Measurements from ENCODE around the gene LAMC3. TPM values are rescaled to one million over a fixed set of nuclear protein-coding genes. Genes with fewer than 3 reads are reported as not detected.

Gene LAMC3
- total RNA-seq, 1 experiment from 2014 or later, result not detected

DNA sequence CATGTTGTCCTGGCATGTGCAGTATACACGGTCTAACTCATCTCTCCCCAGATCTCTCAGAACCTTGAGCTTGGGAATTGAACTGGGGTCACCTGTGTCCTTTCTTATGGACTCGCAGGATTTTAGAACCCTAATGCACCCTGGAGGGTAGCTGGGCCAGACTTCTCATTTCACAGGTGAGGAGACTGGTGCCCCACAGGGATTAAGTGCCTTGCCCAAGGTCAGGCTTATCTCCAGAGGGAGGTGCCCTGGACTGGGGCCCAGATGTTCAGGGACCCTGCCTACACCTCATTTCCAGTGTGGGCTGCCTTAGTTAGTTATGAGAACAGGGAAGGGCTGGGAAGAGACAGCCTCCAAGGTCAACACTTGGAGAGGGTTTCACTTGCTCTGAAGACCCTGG lies 112.4 kb downstream of the LAMC3 start:
- Mint-ChIP-seq H3K9me3 (ENCODE audit: unreplicated experiment) (no peaks in the 10 kb centered on the region), H3K4me1 (ENCODE audit: insufficient read depth, unreplicated experiment) (no peaks in the 10 kb centered on the region)
- CTCF ChIA-PET, result no interaction called here

DNA sequence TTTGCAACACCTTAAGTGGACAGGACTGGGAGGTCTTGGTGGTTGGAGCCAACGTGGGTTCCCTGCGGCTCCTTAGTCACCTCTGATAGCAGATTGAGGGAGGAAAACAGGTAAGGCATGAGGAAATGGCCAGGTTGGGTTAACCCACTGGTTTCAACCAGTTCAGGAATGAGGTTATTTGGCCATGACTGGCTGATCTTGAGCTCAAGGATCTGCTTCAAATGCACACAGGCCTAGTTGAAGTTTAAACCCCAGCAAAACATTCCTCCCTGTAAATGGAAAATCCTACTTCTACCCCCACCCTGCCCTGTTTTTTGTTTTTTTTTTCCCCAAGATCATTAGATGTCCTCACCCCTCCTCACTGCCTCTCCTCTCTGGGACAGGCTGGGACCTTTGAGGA lies 113.2 kb downstream of the LAMC3 start:
- H3K9me3 Mint-ChIP-seq (ENCODE audit: unreplicated experiment), result no peaks in the 10 kb centered on the region
- TF ChIP-seq, protein P1, sequence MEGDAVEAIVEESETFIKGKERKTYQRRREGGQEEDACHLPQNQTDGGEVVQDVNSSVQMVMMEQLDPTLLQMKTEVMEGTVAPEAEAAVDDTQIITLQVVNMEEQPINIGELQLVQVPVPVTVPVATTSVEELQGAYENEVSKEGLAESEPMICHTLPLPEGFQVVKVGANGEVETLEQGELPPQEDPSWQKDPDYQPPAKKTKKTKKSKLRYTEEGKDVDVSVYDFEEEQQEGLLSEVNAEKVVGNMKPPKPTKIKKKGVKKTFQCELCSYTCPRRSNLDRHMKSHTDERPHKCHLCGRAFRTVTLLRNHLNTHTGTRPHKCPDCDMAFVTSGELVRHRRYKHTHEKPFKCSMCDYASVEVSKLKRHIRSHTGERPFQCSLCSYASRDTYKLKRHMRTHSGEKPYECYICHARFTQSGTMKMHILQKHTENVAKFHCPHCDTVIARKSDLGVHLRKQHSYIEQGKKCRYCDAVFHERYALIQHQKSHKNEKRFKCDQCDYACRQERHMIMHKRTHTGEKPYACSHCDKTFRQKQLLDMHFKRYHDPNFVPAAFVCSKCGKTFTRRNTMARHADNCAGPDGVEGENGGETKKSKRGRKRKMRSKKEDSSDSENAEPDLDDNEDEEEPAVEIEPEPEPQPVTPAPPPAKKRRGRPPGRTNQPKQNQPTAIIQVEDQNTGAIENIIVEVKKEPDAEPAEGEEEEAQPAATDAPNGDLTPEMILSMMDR (IDR thresholded peaks at IDR 0.05; ENCODE audit: unreplicated experiment), result no peak

More for the DNA sequence above, 112.4 kb downstream of the LAMC3 start:
- POLR2A ChIA-PET, result interaction anchor here (0.6 kb wide), 1 partner anchor 480 kb away, joined by 3 read pairs; no protein-coding TSS in a partner anchor
- DNase-seq (ENCODE audit: unreplicated experiment), result no peak
- no TSS peak for BruUV-seq (replicated peaks)
- H3K27me3 Mint-ChIP-seq (ENCODE audit: insufficient read depth, unreplicated experiment), result no peaks in the 10 kb centered on the region
- no peak overlapping the region for H3K27ac Mint-ChIP-seq (ENCODE audit: low read depth, unreplicated experiment)
- TF ChIP-seq, protein P1 (IDR thresholded peaks at IDR 0.05; ENCODE audit: unreplicated experiment), result no peak
- peaks cover 12% of the 10 kb centered on the region for H3K36me3 Mint-ChIP-seq (ENCODE audit: insufficient read depth, unreplicated experiment)
- no peak overlapping the region for H3K4me3 Mint-ChIP-seq (ENCODE audit: unreplicated experiment)
- intact Hi-C loops (cut with micrococcal nuclease), result no loop called here

DNA sequence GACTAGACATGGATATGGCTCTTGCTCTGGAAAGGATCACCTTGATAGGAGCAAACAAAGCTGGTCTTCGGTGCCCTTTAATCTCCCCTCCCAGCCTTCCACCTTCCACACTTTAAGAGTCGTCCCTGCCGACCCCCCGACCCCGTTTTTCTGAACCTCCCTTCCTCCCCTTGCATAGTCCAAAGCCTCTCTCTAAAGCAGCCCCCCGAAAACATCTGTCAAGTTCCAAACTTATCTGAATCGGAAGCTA lies 116.0 kb downstream of the LAMC3 start:
- H3K27me3 Mint-ChIP-seq (ENCODE audit: insufficient read depth, unreplicated experiment), result no peaks in the 10 kb centered on the region
- TF ChIP-seq, protein P1 (IDR thresholded peaks at IDR 0.05; ENCODE audit: unreplicated experiment), result no peak
- CTCF ChIA-PET, result interaction anchor here (0.6 to 1.3 kb wide), 4 partner anchors 13 to 176 kb away, joined by 3 to 9 read pairs (median 4); no protein-coding TSS in a partner anchor
- peak overlapping the region; percentile 97 for H3K27ac Mint-ChIP-seq (ENCODE audit: low read depth, unreplicated experiment)
- POLR2A ChIA-PET, result interaction anchor here (0.6 to 2.8 kb wide), 33 partner anchors 9 to 1933 kb away, joined by 3 to 20 read pairs (median 4); partner anchors contain the start of gene AIF1L
- H3K9me3 Mint-ChIP-seq (ENCODE audit: unreplicated experiment), result no peaks in the 10 kb centered on the region
- DNase-seq (ENCODE audit: unreplicated experiment), result no peak
- peaks cover 37% of the 10 kb centered on the region for H3K36me3 Mint-ChIP-seq (ENCODE audit: insufficient read depth, unreplicated experiment)
- intact Hi-C loops (cut with micrococcal nuclease), result no loop called here
- H3K4me3 Mint-ChIP-seq (ENCODE audit: unreplicated experiment), result peak overlapping the region; percentile 96
- BruUV-seq (replicated peaks), result TSS peak; percentile 98
- no peaks in the 10 kb centered on the region for H3K4me1 Mint-ChIP-seq (ENCODE audit: insufficient read depth, unreplicated experiment)

More for the DNA sequence above, 113.2 kb downstream of the LAMC3 start:
- no peak overlapping the region for H3K4me3 Mint-ChIP-seq (ENCODE audit: unreplicated experiment)
- ChIA-PET POLR2A (interaction anchor here (0.6 kb wide), 1 partner anchor 555 kb away, joined by 3 read pairs; no protein-coding TSS in a partner anchor), CTCF (interaction anchor here (0.6 kb wide), 1 partner anchor 25 kb away, joined by 3 read pairs; no protein-coding TSS in a partner anchor)
- H3K27ac Mint-ChIP-seq (ENCODE audit: low read depth, unreplicated experiment), result no peak overlapping the region
- DNase-seq (ENCODE audit: unreplicated experiment), result no peak
- no peaks in the 10 kb centered on the region for H3K4me1 Mint-ChIP-seq (ENCODE audit: insufficient read depth, unreplicated experiment)
- intact Hi-C loops (cut with micrococcal nuclease), result no loop called here
- no TSS peak for BruUV-seq (replicated peaks)
- H3K27me3 Mint-ChIP-seq (ENCODE audit: insufficient read depth, unreplicated experiment), result no peaks in the 10 kb centered on the region
- peaks cover 12% of the 10 kb centered on the region for H3K36me3 Mint-ChIP-seq (ENCODE audit: insufficient read depth, unreplicated experiment)

DNA sequence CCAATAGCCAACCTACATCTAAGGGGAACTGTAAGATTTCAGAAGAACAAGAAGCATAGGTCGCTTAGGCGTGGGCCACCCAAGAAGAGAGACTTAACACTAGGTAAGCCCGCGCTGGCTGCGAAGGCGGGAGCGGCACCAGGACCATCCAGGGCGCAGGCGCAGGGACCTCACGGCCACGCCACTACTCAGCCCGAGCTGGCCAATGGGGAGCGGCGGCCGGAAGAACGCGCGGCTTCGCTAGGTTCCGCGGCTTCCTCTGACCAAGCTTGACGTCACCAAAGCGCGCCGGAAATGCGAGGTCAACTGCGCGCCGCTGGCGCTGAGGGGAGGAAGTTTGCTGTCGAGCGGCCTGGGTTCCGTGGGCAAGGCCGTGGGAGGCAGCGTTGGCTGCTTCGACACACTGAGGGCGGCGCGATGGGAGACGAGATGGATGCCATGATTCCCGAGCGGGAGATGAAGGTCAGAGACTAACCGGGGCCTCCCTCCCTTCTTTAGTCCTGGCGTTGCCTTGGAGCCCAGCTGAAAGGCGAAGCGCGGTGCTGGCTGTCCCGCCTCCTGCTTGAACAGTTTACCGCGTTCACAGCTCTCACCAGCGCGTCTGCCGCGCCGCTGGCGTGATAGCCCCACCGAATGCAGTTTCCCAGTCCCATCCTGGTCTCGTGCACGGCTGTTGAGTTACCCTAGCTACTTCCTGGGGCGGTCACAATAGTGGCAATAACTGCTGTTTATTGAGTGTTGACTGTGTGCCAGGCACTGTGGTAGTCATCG lies 116.5 kb downstream of the LAMC3 start, which contains the start of gene NUP214:
TSS of gene NUP214 (plus strand) at position 299 of the 771 bp plus-strand sequence. CDS start at position 418, 119 bp downstream.
- DNase-seq (ENCODE audit: unreplicated experiment), result peak; percentile 97
- Mint-ChIP-seq H3K4me1 (ENCODE audit: insufficient read depth, unreplicated experiment) (no peaks in the 10 kb centered on the region), H3K27me3 (ENCODE audit: insufficient read depth, unreplicated experiment) (no peaks in the 10 kb centered on the region), H3K4me3 (ENCODE audit: unreplicated experiment) (peak within 1 kb of the TSS; percentile 96), H3K9me3 (ENCODE audit: unreplicated experiment) (no peaks in the 10 kb centered on the region), H3K36me3 (ENCODE audit: insufficient read depth, unreplicated experiment) (peaks cover 37% of the 10 kb centered on the region), H3K27ac (ENCODE audit: low read depth, unreplicated experiment) (peak within 1 kb of the TSS; percentile 97)
- intact Hi-C loops (cut with micrococcal nuclease), result no loop called here
- POLR2A ChIA-PET, result interaction anchor here (0.6 to 2.8 kb wide), 36 partner anchors 8 to 1933 kb away, joined by 3 to 20 read pairs (median 4); partner anchors contain the start of gene AIF1L
- CTCF ChIA-PET, result interaction anchor here (0.6 to 1.3 kb wide), 4 partner anchors 13 to 177 kb away, joined by 3 to 9 read pairs (median 4); no protein-coding TSS in a partner anchor
- TSS peak; percentile 54 for BruUV-seq (replicated peaks)
- TF ChIP-seq, protein P1 (IDR thresholded peaks at IDR 0.05; ENCODE audit: unreplicated experiment), result no peak

All from MCF 10A (cell line).